Endometrium (tissue), 2 donors: Measurements from ENCODE around the gene PCF11.

ENCODE experiments used
- FAIRE-seq: peaks from 2 replicates; lab custom pipeline; 2012; peaks lifted over from hg19 to GRCh38; lab: Jason Lieb, UNC
- donor health status: control.
- donor health status: control.

The PCF11 gene

DNA sequence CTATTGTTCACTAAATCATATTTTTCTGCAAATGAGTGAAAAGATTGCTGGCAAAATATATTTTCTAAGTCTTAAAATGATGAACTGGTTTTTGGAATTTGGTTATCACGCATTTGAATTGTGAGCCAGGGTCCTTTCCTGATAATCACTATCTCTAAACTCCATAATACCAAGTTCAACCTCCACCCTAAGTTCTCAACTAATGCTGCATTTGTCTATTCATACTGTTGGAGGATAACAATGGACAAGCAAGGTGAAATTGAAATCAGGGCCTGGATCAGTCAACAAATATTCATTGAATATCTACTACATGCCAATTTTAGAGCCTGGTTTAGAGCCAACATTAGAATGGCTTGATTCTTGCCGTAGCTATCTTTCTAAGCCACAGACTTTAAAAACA lies 4.7 kb upstream of the PCF11 start:
- no peak for FAIRE-seq

DNA sequence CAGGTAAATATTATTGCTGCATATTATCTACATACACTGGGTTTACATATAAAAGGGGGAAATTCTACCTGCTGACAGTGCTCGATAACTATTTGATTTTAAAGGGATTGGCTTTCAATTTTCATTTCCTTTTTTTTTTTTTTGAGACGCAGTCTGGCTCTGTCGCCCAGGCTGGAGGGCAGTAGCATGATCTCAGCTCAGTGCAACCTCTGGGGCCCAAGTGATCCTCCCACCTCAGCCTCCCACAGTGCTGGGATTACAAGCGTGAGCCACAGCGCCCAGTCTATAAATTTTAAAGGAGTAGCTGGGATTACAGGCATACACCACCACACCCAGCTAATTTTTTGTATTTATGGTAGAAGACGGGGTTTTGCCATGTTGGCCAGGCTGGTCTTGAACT lies 3.2 kb upstream of the PCF11 start:
- no peak for FAIRE-seq

DNA sequence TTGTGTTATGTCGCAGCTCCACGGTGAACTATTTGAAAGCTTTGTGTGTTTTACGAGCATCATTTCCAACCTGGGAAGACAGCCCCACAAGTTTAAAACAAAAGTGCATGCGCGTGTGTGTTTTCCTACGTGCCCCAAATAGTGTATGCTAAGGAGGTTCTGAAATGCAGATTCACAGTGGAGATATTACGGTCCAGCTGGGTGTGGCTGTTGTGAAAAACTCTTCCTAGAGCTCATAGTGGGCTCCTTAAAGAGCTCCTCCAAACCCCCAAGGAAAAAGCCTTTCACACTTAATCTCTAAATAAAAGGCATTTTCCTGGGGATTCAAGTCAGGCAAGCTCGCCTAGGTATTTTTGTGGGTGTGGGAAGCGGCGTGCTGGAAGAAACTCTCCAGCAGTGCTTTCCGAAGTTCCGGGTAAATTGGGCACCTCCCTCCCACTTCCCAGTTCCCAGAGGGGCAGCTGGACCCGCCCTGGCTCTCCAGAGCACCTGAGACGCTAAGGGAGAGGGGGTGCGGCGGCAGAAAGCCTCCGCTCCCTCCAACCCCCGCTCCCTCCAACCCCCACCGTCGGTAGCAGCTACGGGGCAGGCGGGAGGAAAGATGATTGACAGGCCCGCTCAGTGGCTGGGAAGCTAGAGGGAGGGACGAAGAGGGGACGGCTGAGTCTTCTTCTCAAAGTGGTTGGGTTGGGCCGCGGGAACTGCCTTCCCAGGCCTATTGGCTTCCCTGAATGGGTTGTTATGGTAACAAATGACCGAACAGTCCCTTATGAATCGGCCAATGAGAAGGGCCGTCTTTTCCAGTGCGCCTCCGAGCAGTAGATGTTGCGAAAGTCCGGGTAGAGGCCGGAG lies 561 bp upstream of the PCF11 start:
- FAIRE-seq, result peak; percentile 99

DNA sequence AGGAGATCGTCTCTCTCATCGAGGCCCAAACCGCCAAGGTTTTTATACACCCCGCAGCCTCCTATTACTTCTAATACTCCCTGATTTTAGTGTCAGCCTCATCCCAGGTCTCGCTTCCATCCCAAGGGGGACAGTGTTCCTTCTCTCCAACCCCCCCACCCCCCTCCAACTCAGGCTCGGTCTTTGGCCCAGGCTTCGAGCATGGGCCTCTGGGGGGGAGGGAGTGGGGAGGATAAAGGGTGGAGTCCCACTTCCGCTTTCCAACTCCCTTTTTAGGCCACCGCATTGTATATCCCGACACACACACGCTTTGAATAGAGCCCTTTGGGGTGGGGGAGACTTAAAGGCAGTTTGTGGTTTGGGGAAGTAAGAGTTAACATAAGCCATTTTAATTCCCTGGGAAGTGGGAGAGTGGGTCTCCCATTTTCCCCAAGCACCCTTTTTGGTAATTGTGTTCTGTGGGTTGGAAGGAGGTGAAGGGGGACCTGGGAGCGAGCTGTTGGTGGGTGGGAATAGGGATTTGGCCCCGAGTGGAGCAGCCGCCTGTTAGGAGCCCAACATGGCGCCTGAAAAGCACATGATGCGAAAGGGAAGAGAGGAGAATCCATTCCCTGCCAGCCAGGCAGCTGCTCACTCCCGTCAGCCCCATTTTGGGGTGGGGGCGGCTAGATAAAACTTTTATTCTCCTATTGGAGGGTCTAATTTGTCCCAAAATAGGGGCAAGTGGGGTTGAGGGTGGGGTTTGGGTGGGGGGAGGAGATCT lies 844 bp downstream of the PCF11 start:
- no peak for FAIRE-seq

DNA sequence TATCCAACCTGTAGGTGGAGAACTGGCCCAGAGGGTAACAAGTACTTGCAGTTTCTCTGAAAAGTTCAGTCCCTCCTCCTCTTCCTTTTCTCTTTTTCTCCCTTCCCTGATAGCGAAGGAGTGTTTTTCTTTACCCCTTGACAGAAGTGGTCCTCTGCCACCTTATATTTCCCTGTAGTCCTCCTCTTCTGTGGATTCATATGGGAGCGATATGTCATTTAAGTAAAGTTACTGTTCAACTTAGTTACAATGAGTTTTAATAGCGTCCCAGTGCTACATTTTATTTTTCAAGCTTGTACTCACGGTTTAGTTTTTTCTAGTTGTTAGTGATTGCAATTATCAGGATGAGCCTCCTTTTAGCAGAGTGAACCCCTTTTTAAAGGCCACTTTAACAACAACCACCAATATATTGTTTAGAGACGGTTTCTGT lies 1.4 kb downstream of the PCF11 start:
- FAIRE-seq, result no peak

DNA sequence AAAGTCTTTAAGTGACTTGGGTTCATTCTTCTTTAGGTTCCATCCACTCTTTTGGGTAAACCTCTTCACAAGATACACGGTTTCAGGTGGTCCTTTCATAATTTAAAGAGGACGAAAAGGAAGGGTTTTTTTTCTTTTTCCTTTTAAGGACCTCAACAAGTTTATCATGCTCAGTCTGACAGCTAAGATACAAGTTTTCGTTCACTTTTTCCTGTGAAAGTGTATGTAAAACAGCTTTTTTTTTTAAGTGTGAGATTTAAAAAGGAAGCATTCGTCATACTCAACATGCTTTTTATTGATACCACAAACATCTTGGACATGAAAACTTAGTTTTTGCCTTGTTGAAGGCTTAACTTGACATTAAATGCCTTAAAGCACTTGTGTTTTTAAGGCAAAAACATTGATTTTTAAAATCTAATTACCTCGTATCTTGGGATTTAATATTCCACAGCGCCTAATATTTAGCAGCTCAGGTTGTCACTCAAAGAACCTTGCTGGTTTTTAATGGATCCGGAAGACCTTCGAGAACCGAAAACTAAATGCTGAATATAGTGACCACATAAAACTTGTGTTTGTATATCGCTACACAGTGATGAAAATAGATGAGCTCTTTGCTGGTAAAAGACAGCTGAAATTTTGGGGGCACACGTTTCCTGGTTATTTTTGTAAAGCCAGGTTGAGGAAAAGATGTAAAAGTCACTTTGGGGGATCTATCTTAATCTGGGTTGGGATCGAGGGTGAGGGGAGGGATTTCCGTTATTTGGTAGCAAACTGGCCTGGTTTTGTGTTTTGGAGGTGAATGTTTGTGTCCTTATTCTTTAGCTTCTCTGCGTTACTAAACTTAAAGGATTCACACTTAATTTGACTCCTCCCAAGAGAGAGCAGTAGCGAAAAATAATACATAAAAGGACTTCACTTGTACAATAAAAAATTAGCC lies 2.3 kb downstream of the PCF11 start:
- no peak for FAIRE-seq

DNA sequence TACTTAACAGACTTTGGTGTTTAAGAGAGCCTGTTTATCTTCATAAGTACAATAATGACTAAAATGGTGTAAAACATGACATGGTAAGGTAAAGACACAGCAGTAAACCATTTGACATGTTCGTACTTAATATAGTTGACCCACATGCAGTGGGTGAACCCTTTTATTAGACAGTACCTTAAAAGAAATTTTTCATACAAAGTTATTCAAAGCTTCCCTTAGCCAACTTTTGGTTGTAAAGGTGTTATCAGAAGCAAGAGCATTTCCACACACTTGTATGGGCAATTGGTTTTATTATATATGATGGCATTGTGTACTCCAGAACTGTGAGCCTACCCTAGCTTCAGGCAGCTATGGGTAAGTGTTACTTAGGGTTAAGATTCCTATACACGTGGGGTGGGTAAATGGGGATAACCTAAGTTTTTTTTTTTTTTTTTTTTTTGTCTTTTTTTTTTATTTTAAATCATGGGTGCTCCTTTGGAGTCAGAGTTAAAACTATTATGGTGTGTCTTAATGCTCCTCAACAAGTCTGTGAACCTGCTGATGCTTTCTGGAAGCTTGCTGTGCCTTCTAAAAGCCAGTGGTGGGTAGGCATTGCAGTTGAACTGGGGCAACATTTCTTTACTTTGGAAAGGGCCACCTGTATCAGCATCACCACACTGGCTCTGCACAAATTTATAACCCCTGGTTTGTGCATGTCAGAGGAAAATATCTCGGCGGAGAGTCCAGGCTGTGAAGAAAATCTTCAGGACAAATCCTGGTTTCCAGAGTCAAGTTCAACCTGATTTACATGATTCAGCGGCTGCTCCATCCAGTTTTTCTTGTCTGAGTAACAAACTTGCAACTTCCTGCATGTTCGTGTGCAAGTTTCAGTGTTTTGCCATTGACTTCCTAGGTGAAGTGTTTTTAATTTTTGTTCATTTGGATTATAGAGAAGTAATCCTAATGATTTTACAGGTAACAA lies 3.3 kb downstream of the PCF11 start:
- FAIRE-seq, result no peak

DNA sequence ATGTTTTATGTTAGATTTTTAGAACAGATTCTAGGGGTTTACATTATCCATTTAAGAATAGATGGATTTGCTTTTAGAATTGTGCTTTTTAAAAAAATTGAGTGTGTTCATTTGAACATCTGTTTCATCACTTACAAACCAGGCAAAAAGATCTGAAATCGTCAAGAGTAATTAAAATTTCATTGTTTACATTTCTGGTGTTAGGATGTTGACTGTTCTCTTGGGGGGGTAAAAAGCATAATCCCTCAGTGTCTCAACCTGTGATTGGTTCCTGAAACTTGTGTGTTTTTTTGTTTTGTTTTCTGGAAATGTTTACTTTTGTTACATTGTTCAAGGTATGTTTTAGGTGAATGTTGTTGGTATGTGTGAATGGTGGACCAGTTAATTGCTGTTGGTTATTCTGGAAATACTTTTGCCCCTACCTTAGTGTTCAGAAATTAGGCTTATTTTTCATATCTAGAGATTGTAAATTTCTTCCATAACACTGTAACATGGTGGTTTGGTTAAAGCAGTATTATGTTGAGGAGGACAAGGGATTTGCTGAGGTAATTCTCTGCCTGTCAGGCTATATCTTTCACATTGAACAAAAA lies 4.8 kb downstream of the PCF11 start:
- FAIRE-seq, result no peak

DNA sequence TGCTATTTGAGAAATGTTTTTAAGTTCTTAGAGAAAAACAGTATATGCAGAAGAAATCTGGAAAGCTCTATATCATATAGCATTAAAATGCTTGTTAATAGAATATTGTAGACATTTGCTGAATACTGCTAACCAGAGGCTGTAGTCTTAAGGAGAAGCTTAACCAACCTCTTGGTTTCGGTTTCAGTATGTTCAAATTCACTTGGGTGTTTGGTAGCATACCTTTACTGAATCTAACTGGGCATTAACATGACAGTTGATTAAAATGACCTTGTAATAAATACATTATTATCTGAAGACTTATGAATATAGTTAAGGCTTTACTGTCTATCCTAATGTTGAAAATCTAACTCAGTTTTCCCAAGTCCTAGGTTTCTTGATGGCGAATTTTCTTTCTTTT lies 5.4 kb downstream of the PCF11 start:
- FAIRE-seq, result no peak

DNA sequence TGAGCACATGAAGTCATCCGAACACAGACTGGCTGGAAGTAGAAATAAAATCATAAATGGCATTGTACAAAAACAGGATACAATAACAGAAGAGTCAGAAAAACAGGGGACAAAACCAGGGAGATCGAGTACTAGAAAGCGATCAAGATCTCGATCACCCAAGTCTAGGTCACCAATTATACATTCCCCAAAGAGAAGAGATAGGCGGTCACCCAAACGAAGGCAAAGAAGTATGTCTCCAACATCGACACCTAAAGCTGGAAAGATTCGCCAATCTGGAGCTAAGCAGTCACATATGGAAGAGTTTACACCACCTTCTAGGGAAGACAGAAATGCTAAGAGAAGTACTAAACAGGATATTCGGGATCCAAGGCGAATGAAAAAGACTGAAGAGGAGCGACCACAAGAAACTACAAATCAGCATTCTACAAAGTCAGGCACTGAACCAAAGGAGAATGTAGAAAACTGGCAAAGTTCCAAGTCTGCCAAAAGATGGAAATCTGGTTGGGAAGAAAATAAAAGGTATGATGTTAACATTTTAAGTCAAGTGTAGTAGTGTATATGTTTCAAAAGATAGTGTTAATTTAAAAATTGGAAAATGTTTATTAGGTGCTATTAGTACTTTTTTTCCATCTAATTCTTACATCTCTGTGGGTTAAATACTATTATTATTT lies 9.4 kb downstream of the PCF11 start:
- no peak for FAIRE-seq

DNA sequence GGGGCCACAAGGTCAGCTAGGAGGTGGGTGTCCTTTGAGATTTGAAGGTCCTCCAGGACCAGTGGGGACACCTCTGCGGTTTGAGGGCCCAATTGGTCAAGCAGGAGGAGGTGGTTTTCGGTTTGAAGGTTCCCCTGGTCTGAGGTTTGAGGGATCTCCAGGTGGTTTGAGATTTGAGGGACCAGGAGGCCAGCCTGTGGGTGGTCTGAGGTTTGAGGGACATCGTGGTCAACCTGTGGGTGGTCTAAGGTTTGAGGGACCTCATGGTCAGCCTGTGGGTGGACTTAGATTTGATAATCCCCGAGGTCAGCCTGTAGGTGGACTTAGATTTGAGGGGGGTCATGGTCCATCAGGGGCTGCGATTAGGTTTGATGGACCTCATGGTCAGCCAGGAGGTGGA lies 11.8 kb downstream of the PCF11 start:
- no peak for FAIRE-seq

DNA sequence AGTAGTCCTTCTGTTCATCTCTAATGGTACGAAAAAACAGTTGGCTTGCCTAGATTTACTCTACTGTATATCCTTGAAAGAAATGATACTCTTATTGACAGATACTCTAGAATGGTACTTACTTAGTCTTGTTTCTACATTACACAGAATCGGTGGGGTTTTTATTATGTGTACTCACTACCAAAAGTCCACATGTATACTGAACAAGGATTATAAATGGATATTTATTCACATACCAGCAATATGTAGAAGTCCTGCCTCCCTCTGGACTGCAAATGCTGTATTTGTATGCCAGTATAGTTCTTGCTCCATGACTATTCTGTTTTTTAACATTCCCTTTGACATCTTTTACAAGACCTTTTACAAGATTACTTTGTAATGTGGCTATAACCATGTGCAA lies 13.9 kb downstream of the PCF11 start:
- no peak for FAIRE-seq

DNA sequence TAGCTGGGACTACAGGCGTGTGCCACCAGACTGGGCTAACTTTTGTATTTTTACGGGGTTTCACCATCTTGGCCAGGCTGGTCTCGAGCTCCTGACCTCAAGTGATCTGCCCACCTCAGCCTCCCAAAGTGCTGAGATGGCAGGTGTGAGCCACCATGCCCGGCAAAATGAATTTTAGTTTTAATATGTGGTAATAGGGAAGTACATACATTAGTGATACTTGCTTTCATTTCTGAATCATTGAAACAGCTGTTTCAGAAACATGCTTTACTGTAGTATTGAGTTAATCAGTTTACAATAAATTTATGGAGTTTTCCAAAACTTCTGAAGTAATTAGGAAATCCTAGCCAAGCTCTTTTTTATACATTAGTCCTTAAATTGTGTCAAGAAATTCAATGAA lies 15.6 kb downstream of the PCF11 start:
- FAIRE-seq, result no peak

DNA sequence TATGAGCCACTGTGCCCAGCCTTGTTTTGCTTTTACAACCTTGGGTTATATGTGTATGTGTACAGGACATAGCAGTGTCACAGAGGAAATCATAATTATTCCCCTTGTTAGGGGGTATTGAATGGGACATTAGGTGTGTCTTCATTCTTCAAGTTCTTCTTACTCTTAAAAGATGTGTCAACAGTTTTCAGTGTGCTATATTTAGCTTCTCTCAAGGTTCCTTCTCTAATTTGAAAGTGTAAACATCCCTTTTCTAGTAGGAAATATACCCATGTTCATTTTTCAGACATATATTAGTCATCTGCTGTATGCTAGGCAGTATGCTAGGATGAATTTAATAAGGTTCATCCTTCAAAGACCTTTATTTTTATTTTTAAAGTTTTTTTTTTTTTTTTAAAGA lies 17.1 kb downstream of the PCF11 start:
- no peak for FAIRE-seq

DNA sequence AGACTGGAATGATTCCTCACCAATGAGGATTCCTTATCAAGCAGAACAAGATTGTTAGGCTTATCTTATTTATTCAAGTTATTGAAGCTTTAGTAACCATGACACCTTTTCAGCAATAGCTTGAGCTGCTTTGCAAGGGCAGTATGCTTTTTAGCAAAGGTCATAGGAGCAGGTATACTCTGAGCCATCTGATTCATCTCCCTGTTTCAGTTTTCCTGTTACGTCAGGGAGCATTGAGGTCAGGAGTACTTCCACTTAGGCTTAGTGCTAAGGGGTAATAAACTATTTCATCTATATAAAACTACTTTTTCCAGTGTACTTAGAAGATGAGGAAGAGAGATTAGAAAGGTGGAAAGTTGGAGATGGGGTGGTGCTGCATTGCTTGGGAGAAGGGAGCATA lies 18.9 kb downstream of the PCF11 start:
- FAIRE-seq, result no peak

DNA sequence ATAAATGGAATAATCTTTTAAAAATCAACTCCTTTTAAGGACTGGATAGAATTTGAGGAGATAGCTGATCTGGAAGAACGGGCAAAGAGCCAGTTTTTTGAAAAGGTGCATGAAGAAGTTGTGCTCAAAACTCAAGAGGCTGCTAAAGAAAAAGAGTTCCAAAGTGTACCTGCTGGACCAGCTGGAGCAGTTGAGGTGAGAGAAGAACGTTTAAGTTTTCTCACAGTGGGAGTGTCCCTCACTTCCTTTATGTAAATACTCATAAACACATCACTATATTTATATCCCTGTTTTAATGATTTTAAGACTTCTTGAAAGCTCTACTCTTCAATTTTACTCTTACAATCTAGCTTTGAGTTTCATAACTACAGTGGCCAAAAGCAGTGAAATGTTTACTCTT lies 24.9 kb downstream of the PCF11 start:
- FAIRE-seq, result no peak

DNA sequence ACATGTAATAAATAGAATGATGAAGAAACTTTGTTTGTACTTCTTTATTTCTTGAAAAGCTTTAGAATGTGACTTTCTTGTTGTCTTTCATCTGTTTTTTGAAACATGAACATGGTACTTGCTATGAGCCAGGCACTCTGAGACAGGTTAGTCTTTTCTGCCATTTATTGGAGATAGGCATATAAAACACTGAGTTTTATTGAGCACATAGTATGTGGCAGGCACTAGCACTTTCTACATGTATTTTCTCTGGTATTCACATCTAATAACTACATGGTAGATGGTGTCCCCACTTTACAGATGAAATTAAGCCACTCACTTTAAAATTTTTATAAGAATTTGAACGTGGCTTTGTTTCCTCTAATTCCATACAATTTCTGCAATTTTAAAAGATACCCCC lies 28.8 kb downstream of the PCF11 start:
- FAIRE-seq, result no peak

DNA sequence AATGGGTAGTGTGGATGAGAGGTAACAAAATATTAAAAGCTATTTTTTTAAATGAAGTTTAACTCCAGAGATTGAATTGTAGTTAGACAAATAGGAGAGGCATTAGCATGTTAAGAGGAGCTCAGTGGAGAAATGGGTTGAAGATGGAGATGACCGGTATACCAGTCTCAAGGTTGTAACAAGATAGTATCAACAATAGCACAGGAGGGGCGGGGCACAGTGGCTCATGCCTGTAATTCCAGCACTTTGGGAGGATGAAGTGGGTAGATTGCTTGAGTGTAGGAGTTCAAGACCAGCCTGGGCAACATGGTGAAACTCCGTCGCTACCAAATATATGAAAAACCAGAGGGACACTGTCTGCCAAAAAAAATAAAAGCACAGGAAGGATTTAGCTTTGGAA lies 30.5 kb downstream of the PCF11 start:
- FAIRE-seq, result no peak

DNA sequence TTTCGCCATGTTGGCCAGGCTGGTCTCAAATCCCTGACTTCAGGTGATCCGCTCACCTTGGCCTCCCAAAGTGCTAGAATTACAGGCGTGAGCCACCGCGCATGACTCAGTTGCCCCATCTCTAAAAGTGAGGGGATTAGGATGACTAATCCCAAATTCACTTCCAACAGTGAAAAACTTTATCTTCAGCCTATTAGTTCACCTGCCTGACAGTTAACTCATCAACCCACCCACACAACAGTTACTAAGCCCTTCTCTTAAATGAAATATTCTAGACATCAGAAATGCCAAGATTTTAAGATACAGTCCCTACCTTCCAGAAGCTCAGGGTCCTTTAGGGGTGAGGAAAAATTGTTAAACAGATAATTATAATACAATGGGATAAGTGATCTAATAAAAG lies 34.6 kb downstream of the PCF11 start:
- no peak for FAIRE-seq

DNA sequence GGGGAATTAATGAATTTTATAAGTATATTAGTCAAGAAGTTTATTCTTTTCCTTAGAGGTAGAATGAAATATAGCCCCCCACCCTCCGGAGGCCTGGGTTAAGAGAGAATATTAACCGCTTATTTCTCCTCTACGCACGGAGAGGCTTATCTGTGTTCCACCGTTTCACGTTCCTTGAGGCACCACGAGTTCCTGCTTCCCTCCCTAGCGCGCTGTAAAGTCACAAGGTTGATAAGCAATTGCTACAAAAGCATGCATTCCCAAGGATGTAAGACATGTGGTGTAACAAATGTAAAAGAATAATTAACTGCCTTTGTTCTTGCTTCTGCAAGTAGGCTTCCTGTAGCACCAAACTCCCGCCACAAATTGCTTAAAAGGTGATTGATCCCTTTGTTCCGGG lies 35.1 kb downstream of the PCF11 start:
- no peak for FAIRE-seq
